Stimulated activated CD4-positive, alpha-beta T cell treated with anti-CD3 and anti-CD28 coated beads, Interleukin-15, amount 100 ng/mL, for 48 hours (primary cell): ENCODE results near the gene DDAH1.

ENCODE experiments used
- DNase-seq, 2 donors: peaks; one replicate each; pipeline ENCODE4 v3.0.0-alpha.2; 2020; ENCODE audit warnings: low read depth in 2 of 2

DDAH1 gene

GRCh38 chr1:85274969-85275453 lies 189.9 kb downstream of the DDAH1 start:
- no peak for DNase-seq

- DNase-seq, result no peak
Measured at GRCh38 chr1:85273397-85273796, 191.6 kb downstream of the DDAH1 start.

- DNase-seq, result no peak
Measured at GRCh38 chr1:85268801-85269585, 196.0 kb downstream of the DDAH1 start.
